Fibroblast of lung (primary cell): ENCODE measurements around the gene FKBP9. TPM values are rescaled to one million over a fixed set of nuclear protein-coding genes. Genes with fewer than 3 reads are reported as not detected.
"Not testable (repeated sequence)": the region's sequence is repeated elsewhere in the genome, so short reads cannot be mapped to it uniquely, and the experiment has no call there.

Experiments
- DNase-seq, 2 donors: peaks; one replicate each; pipeline versions ENCODE4 v3.0.0 to v3.0.0-alpha.2; 2010; ENCODE audit warnings: low read depth in 2 of 2
- H2AFZ ChIP-seq: 2 replicates; pipeline ENCODE4 v1.5.1; 2012; ENCODE audit warnings: low read length, control low read depth, inconsistent platforms
- H3K27ac ChIP-seq: 2 replicates; pipeline ENCODE4 v1.5.1; 2011; ENCODE audit warnings: low read length, control low read depth; ENCODE audit not compliant: insufficient read depth
- H3K27me3 ChIP-seq: 2 replicates; pipeline ENCODE4 v1.5.1; 2011; ENCODE audit warnings: mild to moderate bottlenecking, low read length; ENCODE audit not compliant: control insufficient read depth, insufficient read depth
- H3K36me3 ChIP-seq: 2 replicates; pipeline ENCODE4 v1.5.1; 2011; ENCODE audit warnings: low read length; ENCODE audit not compliant: control insufficient read depth, insufficient read depth
- H3K4me1 ChIP-seq: 2 replicates; pipeline ENCODE4 v1.5.1; 2011; ENCODE audit warnings: low read length; ENCODE audit not compliant: control insufficient read depth, insufficient read depth; ENCODE audit errors: extremely low read depth
- H3K4me2 ChIP-seq: 2 replicates; pipeline ENCODE4 v1.5.1; 2011; ENCODE audit warnings: low read length, control low read depth; ENCODE audit not compliant: insufficient read depth; ENCODE audit errors: extremely low read depth
- H3K4me3 ChIP-seq, 4 experiments: fragments of 200-600 bp in 1 of 4; sonication (generic) in 1 of 4; replicated peaks in 1 of 4; 2 replicates each; pipeline ENCODE4 v1.5.1; 2011 to 2016; ENCODE audit warnings: low read length in 4 of 4, low read depth in 3 of 4, mild to moderate bottlenecking in 3 of 4, control low read depth in 2 of 4, inconsistent platforms in 1 of 4, mixed read lengths in 1 of 4; ENCODE audit not compliant: insufficient read depth in 1 of 4; ENCODE audit errors: control extremely low read depth in 1 of 4
- H3K79me2 ChIP-seq: 2 replicates; pipeline ENCODE4 v1.5.1; 2012; ENCODE audit warnings: mild to moderate bottlenecking, low read length, inconsistent platforms; ENCODE audit not compliant: control insufficient read depth, insufficient read depth
- H3K9ac ChIP-seq: 2 replicates; pipeline ENCODE4 v1.5.1; 2011; ENCODE audit warnings: mild to moderate bottlenecking, low read length, control low read depth; ENCODE audit not compliant: insufficient read depth
- H3K9me3 ChIP-seq: 2 replicates; pipeline ENCODE4 v1.5.1; 2012; ENCODE audit warnings: low read depth, low read length; ENCODE audit not compliant: control insufficient read depth, insufficient read depth
- H4K20me1 ChIP-seq: 2 replicates; pipeline ENCODE4 v1.5.1; 2011; ENCODE audit warnings: low read length; ENCODE audit not compliant: control insufficient read depth, insufficient read depth; ENCODE audit errors: extremely low read depth
- EZH2 ChIP-seq: IDR thresholded peaks from 2 replicates; pipeline ENCODE4 v1.5.1; 2012; ENCODE audit warnings: low read length, control low read depth, mild to moderate bottlenecking; ENCODE audit errors: missing control alignments
- polyA plus RNA-seq, 2 donors: library from polyadenylated mRNA; depleted of rRNA in 1 of 2; stranded (reverse) in 1 of 2; unstranded in 1 of 2; fragments of >200 nt; gene quantifications; 2 replicates each; pipeline ENCODE4 v1.2.1, GENCODE V29; 2011 to 2012; ENCODE audit warnings: missing spikeins in 1 of 2
- total RNA-seq: library from RNA; depleted of rRNA; stranded (reverse); fragments of >200 nt; gene quantifications from 2 replicates; pipeline ENCODE4 v1.2.1, GENCODE V29; 2014
- TF ChIP-seq, protein P1 (sequence below), 2 donors: IDR thresholded peaks in 1 of 2; conservative IDR thresholded peaks in 1 of 2; 1 replicate in 1 of 2; 2 replicates in 1 of 2; pipeline ENCODE4 v1.5.1; 2011 to 2012; ENCODE audit warnings: low read length in 2 of 2, control low read depth in 1 of 2, inconsistent platforms in 1 of 2, low read depth in 1 of 2, mild to moderate bottlenecking in 1 of 2

FKBP9 gene
- total and polyA plus RNA-seq, 2 donors (not counting 1 experiment from before 2014, with no cell fraction given): 230 to 242 TPM

GRCh38 chr7:32948202-32948601 lies 9.0 kb upstream of the FKBP9 start:
- no peaks in the 10 kb centered on the region for H3K4me1 ChIP-seq

GRCh38 chr7:32952876-32953275 lies 4.4 kb upstream of the FKBP9 start:
- peaks cover 1% of the 10 kb centered on the region for H3K79me2 ChIP-seq
- no peaks in the 10 kb centered on the region for H3K9me3 ChIP-seq
- no peak overlapping the region for H3K4me3 ChIP-seq
- no peaks in the 10 kb centered on the region for H3K27me3 ChIP-seq
- H3K9ac ChIP-seq: no peak overlapping the region
- no peak overlapping the region for H2AFZ ChIP-seq
- H3K36me3 ChIP-seq: no peaks in the 10 kb centered on the region
- H3K4me1 ChIP-seq: no peaks in the 10 kb centered on the region
- no peak for DNase-seq
- no peak for TF ChIP-seq EZH2
- TF ChIP-seq, protein P1, sequence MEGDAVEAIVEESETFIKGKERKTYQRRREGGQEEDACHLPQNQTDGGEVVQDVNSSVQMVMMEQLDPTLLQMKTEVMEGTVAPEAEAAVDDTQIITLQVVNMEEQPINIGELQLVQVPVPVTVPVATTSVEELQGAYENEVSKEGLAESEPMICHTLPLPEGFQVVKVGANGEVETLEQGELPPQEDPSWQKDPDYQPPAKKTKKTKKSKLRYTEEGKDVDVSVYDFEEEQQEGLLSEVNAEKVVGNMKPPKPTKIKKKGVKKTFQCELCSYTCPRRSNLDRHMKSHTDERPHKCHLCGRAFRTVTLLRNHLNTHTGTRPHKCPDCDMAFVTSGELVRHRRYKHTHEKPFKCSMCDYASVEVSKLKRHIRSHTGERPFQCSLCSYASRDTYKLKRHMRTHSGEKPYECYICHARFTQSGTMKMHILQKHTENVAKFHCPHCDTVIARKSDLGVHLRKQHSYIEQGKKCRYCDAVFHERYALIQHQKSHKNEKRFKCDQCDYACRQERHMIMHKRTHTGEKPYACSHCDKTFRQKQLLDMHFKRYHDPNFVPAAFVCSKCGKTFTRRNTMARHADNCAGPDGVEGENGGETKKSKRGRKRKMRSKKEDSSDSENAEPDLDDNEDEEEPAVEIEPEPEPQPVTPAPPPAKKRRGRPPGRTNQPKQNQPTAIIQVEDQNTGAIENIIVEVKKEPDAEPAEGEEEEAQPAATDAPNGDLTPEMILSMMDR (conservative IDR thresholded peaks at IDR 0.05 in 1 of 2, IDR thresholded peaks at IDR 0.05 in 1 of 2; ENCODE audit: low read depth in 1 of 2, low read length in 2 of 2): no peak
- H3K27ac ChIP-seq: no peak overlapping the region
- H4K20me1 ChIP-seq: no peaks in the 10 kb centered on the region
- no peak overlapping the region for H3K4me2 ChIP-seq

More at GRCh38 chr7:32948202-32948601, 9.0 kb upstream of the FKBP9 start:
- Histone ChIP-seq H3K79me2 (no peaks in the 10 kb centered on the region), H3K4me2 (no peak overlapping the region), H3K9me3 (no peaks in the 10 kb centered on the region), H4K20me1 (no peaks in the 10 kb centered on the region), H3K36me3 (no peaks in the 10 kb centered on the region), H2AFZ (no peak overlapping the region), H3K4me3 (no peak overlapping the region), H3K27me3 (no peaks in the 10 kb centered on the region), H3K9ac (no peak overlapping the region), H3K27ac (no peak overlapping the region)
- DNase-seq: no peak
- TF ChIP-seq EZH2: no peak
- TF ChIP-seq, protein P1 (conservative IDR thresholded peaks at IDR 0.05 in 1 of 2, IDR thresholded peaks at IDR 0.05 in 1 of 2; ENCODE audit: low read depth in 1 of 2, low read length in 2 of 2): no peak

DNA sequence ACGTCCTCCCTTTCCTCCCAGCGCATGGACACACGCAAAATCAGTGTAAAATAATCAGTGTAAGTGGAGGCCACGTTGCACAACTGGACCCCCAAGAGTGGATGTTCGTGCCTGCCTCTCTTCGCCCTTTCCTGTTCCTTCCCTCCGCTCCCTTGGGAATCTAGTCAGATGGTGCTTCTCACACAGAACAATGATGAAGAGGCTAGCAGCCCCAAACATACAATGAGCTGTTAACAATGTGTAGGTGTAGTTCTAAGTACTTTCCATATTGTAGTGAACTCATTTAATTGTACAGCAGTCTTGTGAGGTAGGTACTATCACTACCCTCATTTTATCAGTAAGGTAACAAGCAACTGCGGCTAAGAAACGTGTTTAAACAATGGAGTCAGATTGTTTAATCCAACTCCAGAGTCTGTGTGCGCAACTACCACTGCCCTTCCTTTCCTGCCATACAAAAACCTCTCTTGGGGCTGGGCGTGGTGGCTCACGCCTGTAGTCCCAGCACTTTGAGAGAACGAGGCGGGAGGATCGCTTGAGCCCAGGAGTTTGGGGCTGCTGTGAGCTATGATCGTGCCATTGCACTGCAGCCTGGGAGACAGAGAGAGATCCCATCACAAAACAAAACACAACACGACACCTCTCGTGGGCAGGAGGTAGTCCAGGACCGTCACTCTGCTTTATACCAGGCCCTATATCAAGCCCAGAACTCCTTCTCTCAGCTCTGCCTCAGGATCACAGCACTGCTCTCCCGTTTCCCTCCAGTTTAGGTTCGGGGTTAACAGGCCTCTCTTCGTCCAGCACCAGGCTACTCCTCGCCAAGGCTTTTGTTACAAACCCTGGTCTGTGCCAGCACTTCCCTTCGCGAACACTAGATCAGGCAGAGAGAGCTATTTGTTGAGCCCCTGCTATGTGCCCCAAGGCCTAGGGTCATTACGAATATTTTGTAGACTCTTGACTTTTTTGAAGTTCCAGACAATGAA lies 1.1 kb downstream of the FKBP9 start:
- Histone ChIP-seq H4K20me1 (no peaks in the 10 kb centered on the region), H3K27me3 (no peaks in the 10 kb centered on the region), H3K9me3 (no peaks in the 10 kb centered on the region), H3K27ac (peak overlapping the region; percentile 92), H2AFZ (peak overlapping the region; percentile 88), H3K4me2 (peak overlapping the region; percentile 95), H3K79me2 (peaks cover 16% of the 10 kb centered on the region), H3K36me3 (no peaks in the 10 kb centered on the region), H3K4me1 (no peaks in the 10 kb centered on the region), H3K4me3 (peak overlapping the region; percentile 75 to 91 (median 82)), H3K9ac (peak overlapping the region; percentile 90)
- peak; percentile 50 to 58 for DNase-seq
- no peak for TF ChIP-seq EZH2
- TF ChIP-seq, protein P1 (conservative IDR thresholded peaks at IDR 0.05 in 1 of 2, IDR thresholded peaks at IDR 0.05 in 1 of 2; ENCODE audit: low read depth in 1 of 2, low read length in 2 of 2): no peak

DNA sequence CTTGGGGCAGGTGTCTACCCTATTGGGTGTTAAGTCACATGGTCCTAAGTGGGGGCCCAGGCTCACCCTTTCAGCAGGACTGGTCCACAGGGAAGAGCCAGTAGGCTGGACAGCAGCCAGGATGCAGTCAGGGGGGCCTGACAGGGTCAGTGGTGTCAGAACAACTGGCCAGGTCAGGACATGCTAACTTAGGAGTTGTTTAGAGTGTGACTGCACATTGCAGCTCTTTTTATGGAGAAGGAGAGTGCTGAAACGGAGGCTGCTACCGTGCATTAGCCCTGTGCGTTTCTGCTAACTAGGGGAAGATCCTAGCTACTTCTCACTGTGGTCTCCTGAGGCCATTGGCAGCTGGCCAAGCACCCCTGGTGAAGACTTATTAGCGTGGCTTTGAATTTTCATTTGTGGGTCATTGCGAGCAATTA lies 6.7 kb downstream of the FKBP9 start:
- H3K36me3 ChIP-seq, H3K4me1 ChIP-seq, H4K20me1 ChIP-seq, H2AFZ ChIP-seq, H3K4me2 ChIP-seq, H3K9me3 ChIP-seq, H3K9ac ChIP-seq, H3K4me3 ChIP-seq, H3K27me3 ChIP-seq, H3K79me2 ChIP-seq, H3K27ac ChIP-seq: not testable (repeated sequence)
- peak in 1 of 2 donors; percentile 3 for DNase-seq
